Activated CD4-positive, CD25-positive, alpha-beta regulatory T cell treated with anti-CD3 and anti-CD28 coated beads, Interleukin-2, amount 50 U/mL, for 72 hours (primary cell): ENCODE measurements around the gene CELF4.

Source experiments
- DNase-seq: peaks from one replicate; pipeline ENCODE4 v3.0.0; 2021

The CELF4 gene

GRCh38 chr18:37249171-37249886 lies 316.3 kb downstream of the CELF4 start:
- DNase-seq, result no peak

DNA sequence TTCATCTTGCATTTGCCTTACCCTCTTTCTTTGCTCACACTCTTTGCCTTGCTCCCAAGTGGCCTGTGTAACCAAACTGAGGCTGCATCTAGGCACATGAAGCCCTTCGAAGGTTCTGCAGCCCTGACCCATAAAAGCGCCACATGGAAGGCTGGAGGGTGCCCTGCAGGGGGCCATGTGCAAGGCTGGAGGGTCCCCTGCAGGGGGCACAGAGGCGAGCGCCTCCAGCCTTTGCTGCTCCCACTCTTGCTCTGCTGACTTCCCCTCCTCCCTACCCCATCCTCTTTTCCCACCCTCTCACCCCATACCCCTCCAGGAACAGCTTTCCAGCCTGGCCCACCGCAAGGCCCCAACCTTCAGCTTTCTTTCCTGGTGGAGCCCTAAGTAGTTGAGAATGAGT lies 317.3 kb downstream of the CELF4 start:
- no peak for DNase-seq

DNA sequence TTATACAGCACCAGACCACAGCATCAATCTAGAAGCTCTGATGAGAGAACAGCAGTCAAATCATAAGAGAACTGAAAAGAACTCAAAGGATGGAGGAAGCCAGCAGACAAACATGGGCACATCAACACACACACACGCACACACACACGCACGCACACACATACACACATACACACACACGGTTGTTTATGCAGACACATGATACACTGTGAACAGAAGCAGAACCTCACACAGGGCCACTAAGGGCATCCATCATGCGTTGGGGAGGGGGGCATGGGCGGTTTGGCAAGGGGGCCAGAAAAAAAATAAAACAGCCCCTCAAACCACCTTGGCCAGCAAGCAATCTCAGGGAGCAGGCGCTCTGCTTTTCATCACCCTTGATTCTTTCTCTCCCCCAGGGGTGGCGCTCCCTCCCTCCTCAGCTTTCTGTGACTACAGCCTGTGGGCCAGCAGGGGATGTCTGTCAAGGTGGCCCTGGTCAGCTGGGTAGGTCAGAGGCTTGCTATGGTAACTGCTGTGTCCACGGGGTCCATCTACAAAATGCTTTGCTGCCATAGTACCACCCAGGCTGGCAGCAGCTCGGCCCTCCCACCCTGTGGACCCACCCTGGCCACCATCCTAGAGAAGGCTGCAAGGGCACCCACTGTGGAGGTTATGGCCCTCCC lies 318.0 kb downstream of the CELF4 start:
- no peak for DNase-seq

DNA sequence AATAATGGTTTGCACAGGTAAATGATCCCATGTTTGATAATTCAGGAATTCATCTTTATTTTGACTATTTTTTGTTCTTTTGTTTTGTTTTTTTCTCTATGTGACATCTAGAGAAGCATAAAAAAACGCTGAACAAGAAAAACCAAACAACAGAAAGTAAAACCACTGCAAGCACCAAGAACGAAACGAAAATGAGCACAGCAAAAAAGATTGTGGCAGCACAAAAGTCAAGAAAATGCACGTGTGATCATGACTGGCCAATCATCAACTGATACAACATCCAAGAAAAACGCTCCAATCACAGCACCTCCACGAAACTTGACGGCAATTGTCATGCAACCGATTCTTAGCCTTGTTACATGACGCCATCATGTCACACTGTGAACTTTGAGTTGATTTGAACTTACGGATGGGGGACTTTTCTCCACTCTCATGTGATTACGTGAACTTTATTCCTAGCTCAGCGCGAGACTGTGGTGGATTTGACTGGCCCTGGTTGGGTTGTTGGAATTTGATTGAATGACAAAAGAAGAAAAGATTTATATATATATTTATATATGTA lies 318.7 kb downstream of the CELF4 start:
- no peak for DNase-seq

DNA sequence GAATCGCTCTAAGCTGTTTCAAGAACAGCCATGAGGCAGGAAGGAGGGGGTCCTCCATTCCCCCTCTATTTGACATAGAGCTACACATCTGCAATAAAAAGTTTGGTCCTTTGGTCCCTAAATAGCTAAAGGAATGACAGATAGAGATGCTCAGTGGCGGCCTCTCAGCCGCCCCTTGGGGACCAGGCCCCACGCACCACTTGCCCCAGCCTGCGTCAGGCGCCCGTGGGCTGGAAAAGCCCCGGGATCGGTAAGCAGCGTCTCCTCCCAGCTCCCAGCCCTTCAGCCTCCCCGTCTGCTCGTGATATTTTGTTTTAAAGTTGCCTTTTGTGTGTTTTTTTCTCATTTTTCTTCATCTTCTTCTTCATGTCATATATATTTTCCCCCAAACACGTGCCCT lies 321.0 kb downstream of the CELF4 start:
- no peak for DNase-seq

DNA sequence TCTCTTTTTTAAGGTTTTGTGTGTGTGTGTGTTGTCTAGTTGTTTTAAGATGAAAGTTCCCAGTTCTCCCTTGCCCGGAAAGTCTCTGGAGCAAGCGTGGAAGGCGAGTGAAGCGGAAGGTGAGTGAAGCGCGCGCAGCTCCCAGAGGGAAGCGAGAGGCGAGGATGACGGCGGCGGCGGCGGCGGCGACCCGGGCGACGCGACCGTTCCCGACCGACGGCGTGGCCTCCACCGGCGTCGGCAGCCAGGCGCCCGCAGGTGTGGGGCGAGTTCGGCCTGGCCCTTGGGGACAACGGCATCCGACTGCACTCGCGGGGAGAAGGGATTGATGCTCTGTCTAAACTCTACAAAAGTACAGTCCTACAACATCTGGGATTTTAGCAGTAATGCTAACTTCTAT lies 321.9 kb downstream of the CELF4 start:
- no peak for DNase-seq

GRCh38 chr18:37242826-37243560 lies 322.6 kb downstream of the CELF4 start:
- DNase-seq, result no peak

GRCh38 chr18:37242091-37242490 lies 323.5 kb downstream of the CELF4 start:
- DNase-seq, result no peak

DNA sequence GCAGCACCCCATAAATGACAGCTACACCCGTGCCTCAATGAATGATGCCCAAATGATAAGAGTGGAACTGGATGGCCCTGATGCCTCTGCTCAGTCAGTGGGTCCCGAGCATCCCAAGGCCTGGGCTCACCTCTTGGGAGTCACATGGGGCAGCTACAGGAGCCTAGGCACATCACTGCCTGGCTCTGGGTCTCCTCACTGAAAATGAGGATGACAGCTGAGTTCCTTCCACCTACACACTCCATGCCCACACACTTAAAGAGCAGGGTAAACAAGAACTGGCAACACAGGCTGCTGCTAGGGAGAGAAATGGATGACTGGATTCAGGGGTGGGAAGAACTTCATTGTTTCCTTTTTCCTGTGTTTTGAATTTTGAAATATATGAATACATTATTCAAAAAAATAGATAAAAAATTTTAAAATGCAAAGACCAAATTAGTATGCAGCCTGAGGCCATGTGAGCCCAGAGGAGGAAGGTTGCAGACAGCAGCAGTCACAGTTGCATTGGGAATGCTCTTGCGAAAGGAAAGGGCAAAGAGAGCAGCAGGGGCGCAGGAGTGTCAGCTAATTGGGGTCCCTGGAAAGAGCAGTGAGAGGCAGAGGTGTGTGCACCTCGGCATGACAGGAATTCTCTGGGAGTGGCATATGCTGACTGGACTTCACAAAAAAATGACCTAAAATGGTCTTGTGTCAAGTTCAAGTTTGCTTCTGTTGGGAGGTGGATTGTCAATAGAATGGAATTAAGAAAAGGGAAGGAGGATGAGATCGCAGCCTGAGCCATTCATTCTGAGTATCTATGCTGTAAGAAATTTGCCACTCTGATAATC lies 327.1 kb downstream of the CELF4 start:
- no peak for DNase-seq

GRCh38 chr18:37235583-37235982 lies 330.0 kb downstream of the CELF4 start:
- no peak for DNase-seq

DNA sequence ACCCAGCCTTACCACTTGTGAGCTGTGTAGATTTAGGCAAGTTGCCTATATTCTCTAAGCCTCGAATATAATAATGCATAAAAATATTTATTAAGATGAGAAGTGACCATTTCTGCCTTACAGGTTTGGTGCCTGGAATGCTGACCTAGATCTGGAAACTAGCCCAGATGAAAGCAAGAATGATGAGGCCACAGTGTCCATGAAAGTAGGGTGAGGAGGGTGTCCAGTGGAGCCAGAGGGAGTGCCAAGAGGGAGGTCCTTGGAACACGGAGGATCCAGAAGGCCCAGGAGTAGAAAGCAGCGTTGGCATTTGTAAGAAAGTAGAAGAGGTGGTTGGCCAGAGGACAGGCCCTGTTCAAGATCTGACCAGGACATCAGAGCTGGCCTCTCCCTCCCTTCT lies 334.3 kb downstream of the CELF4 start:
- DNase-seq, result no peak

DNA sequence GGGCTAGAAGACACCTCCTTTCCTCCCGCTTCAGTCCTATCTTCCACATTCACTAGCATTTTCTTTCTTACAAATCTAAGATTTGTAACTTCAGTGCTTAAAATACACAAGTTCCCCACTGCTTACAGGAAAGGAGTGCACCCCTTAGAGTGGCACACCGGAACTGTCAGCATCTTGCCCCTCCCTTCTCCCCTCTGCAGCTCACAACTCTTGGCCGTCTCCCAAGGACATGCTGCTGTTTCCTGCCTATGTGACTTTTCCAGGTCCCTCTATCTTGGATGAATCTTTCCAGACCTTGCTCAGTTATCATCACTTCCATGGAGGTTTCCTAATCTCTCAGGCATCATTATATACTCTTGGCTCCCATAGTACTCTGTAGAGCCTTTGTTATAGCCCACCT lies 334.8 kb downstream of the CELF4 start:
- no peak for DNase-seq

DNA sequence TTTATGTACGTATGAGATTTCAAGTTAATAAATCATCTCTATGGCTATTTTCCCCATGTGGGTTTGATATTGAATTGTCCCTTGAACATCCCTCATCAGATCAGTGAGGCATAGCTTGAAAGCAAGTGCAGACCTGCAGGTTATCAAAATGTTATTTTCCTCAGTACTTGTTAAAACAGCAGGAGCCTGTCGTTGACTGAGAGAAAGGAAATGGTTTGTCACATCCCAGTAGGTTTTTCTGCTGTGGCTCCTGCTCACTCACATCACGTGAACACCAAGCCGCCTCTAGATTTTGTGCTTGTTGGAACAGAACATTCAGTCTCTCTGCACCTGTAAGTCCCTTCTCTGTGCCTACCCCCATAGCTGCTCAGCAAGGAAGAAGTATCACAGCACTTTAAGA lies 340.3 kb downstream of the CELF4 start:
- DNase-seq, result no peak

GRCh38 chr18:37222999-37223378 lies 342.6 kb downstream of the CELF4 start:
- DNase-seq, result no peak

GRCh38 chr18:37222354-37222998 lies 343.1 kb downstream of the CELF4 start:
- DNase-seq, result no peak

DNA sequence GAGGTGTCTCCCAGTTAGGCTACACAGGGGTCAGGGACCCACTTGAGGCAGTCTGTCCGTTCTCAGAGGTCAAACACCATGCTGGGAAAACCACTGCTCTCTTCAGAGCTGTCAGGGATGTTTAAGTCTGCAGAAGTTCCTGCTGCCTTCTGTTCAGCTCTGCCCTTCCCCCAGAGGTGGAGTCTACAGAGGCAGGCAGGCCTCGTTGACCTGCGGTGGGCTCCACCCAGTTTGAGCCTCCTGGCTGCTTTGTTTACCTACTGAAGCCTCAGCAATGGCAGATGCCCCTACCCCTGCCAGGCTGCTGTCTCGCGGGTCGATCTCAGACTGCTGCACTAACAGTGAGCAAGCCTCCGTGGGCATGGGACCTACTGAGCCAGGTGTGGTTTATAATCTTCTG lies 346.3 kb downstream of the CELF4 start:
- DNase-seq, result no peak

- DNase-seq, result no peak
Observed at GRCh38 chr18:37218022-37218590, 347.5 kb downstream of the CELF4 start.

DNA sequence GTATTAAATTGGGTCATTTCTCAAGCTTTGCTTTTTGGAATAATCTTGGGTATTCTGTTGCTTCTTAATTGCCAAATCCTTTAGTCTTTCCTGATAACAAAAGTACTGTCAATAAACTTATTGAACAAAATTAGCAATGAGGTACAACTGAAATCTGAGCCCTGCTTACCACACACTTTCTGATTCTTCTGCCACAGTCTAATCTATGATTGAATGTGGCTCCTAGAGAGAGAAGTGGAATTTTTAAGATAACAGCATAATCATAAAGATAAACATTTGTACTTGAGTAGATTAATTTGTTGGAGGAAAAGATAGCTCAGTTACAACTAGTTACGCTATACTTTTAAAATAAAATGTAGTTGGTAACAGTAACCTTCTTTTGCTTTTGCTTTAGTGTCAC lies 354.8 kb downstream of the CELF4 start:
- DNase-seq, result no peak

DNA sequence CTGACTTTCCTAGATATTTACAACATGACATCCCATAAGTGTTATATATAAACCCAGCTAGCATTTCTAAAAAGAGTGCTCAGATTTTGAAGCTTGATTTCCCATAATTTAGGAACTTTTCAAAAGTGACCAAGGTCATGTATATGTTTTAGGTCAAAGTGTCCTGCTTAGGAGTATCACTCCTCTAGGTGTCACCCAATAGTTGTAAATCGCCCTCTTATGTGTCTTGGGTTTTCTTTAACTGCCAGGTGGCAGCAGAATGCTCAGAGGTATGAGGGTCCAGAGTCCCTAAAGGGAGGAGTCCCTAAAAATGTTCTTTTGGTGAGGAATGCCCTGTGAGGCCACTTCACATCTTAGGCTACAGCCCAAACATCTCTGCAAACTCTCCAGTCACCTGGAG lies 358.3 kb downstream of the CELF4 start:
- DNase-seq, result no peak

DNA sequence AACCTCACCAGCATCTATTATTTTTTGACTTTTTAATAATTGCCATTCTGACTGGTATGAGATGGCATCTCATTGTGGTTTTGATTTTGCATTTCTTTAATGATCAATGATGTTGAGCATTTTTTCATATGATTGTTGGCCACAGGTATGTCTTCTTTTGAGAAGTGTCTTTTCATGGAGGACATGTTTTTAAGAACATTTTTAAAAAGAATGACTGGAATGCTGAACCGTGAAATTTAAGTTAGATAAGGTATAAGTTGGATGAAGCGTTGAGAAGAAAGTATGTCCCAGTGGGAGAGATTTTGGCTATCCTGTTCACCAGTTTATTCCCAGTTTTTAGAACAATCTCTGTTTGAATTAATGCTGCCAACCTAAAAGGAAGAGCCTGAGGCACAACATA lies 365.9 kb downstream of the CELF4 start:
- no peak for DNase-seq
